Fibroblast of skin of left biceps (primary cell): Measurements from ENCODE around the gene RSBN1L.

Experiments used
- DNase-seq, 2 experiments: peaks; one replicate each; pipeline ENCODE4 v3.0.0-alpha.2; 2013; ENCODE audit warnings: low read depth in 2 of 2

Gene RSBN1L

GRCh38 chr7:77806425-77806824, 110.2 kb downstream of the RSBN1L start:
- no peak for DNase-seq

GRCh38 chr7:77808517-77808916, 112.3 kb downstream of the RSBN1L start:
- no peak for DNase-seq

- no peak for DNase-seq
Observed at GRCh38 chr7:77811516-77812289, 115.4 kb downstream of the RSBN1L start.

- DNase-seq = peak; percentile 40 to 43
Observed at GRCh38 chr7:77812290-77812685, 116.0 kb downstream of the RSBN1L start.

GRCh38 chr7:77813180-77813579, 116.9 kb downstream of the RSBN1L start:
- no peak for DNase-seq

GRCh38 chr7:77819021-77819420, 122.8 kb downstream of the RSBN1L start:
- no peak for DNase-seq

GRCh38 chr7:77820967-77821366, 124.7 kb downstream of the RSBN1L start:
- DNase-seq = no peak

GRCh38 chr7:77822269-77822668, 126.0 kb downstream of the RSBN1L start:
- DNase-seq = no peak

GRCh38 chr7:77823787-77824186, 127.5 kb downstream of the RSBN1L start:
- DNase-seq = no peak

- no peak for DNase-seq
Observed at GRCh38 chr7:77824636-77825035, 128.4 kb downstream of the RSBN1L start.

- no peak for DNase-seq
Observed at GRCh38 chr7:77825131-77825530, 128.9 kb downstream of the RSBN1L start.

GRCh38 chr7:77826300-77826699, 130.0 kb downstream of the RSBN1L start:
- DNase-seq = no peak

- no peak for DNase-seq
Observed at GRCh38 chr7:77827999-77828398, 131.7 kb downstream of the RSBN1L start.

- no peak for DNase-seq
Observed at GRCh38 chr7:77830649-77831355, 134.5 kb downstream of the RSBN1L start.

- DNase-seq = no peak
Observed at GRCh38 chr7:77831481-77831880, 135.2 kb downstream of the RSBN1L start.

GRCh38 chr7:77831953-77832352, 135.7 kb downstream of the RSBN1L start:
- DNase-seq = no peak
